ENCODE data around the gene ATRNL1. TPM values are rescaled to one million over a fixed set of nuclear protein-coding genes. Genes with fewer than 3 reads are reported as not detected.
A peak's percentile ranks its signal among the peaks of the same experiment; 100 is the strongest.
"Not testable (repeated sequence)": the region's sequence is repeated elsewhere in the genome, so short reads cannot be mapped to it uniquely, and the experiment has no call there.

ATRNL1 gene
- total RNA-seq, 1 experiment from 2014 or later: 6.8 TPM

DNA sequence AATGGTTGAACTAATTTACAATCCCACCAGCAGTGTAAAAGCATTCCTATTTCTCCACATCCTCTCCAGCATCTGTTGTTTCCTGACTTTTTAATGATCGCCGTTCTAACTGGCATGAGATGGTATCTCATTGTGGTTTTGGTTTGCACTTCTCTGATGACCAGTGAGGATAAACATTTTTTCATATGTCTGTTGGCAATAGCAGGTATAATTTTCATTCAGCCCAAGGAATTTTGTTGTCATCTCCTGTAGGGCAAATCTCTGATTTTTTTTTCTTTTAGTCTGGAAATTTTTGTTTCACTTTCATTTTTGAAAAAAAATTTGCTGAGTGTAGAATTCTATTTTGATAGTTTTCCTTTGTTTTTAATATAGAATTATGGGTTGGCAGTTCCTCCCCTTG lies 114.1 kb downstream of the ATRNL1 start:
- not testable (repeated sequence) for DNase-seq (ENCODE audit: extremely low read depth, low read depth)

DNA sequence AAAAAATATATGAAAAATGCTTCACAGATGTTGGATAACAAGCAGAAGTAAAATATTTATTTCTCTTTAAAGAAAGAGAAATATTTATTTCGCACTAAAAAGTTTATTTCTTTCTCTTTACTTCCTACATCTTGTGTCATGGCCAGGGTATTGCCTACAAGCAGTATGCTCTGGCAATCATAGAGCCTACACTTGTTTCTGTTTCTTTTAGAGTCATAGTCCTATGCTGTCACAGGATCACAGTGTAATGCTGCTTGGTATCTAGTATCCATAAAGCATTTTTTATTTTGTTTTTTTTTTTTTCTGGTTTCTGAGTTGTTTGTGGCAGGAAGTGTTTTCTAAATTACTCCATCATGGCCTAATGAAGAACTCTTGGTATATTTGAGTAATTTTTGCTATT lies 116.0 kb downstream of the ATRNL1 start:
- DNase-seq (ENCODE audit: extremely low read depth, low read depth): no peak

DNA sequence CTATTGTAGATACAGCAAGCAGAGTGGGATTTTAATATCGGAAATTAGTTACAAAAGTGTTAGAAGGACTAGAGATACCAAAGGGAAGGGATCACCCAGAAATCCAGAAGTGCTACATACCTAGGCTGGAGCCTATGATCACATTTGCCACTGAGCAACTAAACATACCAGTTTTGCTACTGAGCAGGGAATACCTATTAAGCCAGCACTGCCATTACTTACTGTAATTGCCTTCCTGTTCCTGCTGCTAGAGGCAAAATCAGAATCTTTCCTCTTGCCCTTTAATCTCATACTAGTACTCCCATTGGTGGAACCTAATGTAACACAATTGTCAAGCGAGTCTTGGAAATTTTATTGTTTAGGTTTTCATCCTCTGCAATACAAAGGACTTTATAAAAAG lies 121.7 kb downstream of the ATRNL1 start:
- DNase-seq (ENCODE audit: extremely low read depth, low read depth): no peak

DNA sequence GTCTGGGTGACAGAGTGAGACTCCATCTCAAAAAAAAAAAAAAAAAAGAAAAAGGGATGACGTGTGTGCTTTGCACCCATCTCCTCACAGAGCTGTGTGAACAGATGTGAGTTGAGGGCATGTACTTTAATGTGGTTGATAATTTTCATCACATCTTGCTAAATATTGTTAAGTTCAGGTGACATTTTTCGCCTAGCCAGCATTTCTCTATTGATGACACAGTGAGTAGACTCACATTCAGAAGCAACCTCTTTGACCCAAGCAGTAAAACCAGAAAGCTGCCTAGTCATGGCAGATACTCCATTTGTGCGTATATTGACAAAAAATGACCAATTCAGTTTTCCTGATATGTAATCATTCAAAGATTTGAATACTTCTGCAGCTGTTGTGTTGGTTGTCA lies 126.0 kb downstream of the ATRNL1 start:
- no peak for DNase-seq (ENCODE audit: extremely low read depth, low read depth)

DNA sequence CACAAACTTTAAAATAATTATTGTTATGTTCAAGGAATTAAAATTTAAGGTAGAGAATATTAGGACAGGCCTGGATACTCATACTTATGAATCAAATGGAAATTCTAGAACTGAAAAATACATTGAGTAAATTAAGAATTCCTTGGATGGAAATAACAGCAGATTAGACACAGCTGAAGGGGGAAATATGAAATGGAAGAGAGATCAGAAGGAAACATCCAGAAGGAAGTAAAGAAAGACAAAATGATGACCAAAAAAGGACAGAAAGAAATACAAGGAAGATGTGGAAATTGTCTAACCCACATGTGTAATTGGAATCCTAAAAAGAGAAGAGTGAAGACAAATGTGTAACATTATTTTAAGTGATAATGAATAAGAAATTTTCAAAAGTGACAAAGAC lies 128.9 kb downstream of the ATRNL1 start:
- no peak for DNase-seq (ENCODE audit: extremely low read depth, low read depth)

DNA sequence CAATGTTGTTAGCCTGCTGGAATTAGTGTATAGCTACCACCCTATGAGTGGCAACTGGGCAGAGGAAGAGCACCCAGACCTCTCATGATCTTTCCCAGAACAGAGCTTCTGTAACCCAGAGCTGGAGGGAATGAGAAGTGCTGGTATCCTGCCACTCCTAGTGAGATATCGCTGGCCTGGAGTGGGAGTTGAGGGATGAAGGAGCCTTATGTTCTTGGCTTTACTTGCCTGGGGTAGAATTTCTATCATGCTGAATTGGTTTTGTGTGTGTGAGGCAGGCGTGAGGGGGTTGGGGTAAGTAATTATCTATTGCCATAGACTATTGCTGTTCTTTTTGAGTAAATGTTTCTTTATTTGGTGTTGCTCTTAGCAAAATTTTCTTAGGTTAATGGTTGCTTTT lies 146.6 kb downstream of the ATRNL1 start:
- DNase-seq (ENCODE audit: extremely low read depth, low read depth): no peak

DNA sequence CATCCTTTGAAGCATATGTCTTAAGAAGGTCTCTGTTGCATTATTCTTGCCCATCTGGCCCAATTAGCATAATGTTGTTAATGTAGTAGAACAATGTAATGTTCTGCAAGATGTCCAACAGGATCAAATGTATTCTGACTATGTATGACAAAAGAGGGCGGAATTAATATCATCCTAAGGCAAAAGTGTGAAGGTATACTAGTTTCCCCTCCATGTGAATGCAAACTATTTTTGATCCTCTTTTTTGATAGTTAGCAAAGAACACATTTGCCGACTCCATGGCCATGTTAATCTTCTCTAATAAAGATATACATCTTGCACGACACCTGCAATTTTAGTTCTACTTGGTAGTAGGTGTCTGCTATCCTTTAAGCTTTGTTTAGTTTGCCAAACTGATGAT lies 157.6 kb downstream of the ATRNL1 start:
- no peak for DNase-seq (ENCODE audit: extremely low read depth, low read depth)

DNA sequence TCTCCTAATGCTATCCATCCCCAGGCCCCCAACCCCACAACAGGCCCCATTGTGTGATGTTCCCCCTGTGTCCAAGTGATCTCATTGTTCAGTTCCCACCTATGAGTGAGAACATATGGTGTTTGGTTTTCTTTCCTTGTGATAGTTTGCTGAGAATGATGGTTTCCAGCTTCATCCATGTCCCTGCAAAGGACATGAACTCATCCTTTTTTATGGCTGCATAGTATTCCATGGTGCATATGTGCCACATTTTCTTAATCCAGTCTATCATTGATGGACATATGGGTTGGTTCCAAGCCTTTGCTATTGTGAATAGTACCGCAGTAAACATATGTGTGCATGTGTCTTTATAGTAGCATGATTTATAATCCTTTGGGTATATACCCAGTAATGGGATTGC lies 160.6 kb downstream of the ATRNL1 start:
- DNase-seq (ENCODE audit: extremely low read depth, low read depth): not testable (repeated sequence)

DNA sequence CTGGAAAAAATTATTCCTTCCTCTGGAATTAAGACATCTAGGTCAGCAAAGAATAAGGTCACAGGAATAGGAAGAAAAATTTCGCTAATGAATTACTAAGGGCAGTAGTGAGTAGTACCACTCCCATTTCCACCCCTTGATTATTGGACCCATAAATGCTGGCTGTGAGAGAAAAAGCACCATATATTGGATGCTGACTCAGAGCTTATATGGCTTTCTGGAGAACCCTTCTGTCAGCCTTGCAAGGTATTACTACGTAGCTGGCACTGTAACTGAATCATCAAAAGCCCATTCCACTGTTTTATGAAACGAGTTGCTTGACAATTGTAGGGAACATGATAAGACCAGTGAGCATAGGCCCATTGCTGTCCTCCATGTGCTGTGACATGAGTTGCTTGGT lies 179.3 kb downstream of the ATRNL1 start:
- no peak for DNase-seq (ENCODE audit: extremely low read depth, low read depth)

DNA sequence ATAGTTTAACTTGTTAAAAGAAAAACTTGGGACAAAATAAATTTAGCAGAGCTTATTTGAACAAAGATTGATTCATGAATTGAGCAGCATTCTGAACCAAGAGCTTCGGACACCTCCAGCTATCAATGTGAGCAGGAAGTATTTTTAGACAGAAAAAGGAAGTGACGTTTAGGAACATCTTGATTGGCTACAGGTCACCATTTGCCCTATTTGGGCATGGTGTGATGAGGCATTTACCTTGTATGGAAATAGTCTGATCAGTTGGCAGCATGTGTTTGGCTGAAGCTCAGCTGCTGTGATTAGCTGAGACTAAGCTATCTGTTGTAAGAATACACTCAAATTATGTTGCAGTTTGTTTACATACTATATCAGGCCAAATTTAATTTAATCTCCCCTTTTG lies 185.1 kb downstream of the ATRNL1 start:
- DNase-seq (ENCODE audit: extremely low read depth, low read depth): no peak

DNA sequence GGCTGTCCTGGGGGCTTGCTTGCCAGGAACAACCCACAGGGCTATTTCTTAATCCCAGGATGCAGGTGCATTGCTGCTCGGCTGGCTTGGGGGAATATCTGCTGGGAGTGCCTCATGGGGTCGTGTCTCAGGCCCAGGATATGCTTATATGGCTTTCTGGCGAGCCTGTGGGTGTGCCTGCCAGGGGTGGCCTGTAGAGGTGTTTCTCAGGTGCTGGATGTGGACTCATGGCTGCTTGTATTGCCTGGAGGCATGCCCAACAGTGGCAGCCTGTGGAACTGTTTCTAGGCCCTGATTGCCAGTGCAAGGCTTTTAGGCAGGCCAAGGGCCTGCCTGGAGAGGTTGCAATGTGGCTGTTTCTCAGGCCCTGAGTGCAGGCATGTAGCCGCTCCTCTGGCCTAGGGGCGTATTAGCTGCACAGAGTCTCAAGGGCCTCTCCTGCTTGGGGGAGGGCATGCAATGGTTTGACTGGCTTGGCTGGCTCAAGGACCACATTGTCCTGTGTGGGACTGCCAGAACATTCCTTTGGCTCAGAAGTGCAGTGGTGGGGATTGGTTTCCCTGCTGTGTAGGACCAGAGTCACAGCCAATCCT lies 202.1 kb downstream of the ATRNL1 start:
- no peak for DNase-seq (ENCODE audit: extremely low read depth, low read depth)

DNA sequence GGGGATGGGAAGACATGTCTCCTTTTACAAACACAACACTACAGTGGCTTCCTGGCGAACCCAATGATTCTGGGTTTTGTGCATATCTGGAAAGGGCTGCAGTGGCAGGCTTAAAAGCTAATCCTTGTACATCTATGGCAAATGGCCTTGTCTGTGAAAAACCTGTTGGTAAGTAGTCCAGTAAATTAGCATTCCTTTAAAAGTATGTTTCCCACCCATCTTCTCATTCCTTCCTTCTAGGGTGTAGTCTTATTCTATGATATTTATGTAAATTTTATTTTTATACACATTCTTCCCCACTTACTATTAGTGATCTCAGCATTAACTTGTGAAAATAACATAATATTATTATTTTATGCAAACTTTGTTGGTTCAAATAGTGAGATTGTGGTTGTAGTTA lies 206.9 kb downstream of the ATRNL1 start:
- no peak for DNase-seq (ENCODE audit: extremely low read depth, low read depth)

DNA sequence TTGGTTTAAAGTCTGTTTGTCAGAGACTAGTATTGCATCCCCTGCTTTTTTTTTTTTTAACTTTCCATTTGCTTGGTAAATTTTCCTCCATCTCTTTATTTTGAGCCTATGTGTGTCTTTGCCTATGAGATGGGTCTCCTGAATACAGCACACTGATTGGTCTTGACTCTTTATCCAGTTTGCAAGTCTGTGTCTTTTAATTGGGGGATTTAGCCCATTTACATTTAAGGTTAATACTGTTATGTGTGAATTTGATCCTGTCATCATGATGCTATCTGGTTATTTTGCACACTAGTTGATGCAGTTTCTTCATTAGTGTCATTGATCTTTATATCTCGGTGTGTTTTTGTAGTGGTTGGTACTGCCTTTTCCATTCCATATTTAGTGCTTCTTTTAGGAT lies 226.5 kb downstream of the ATRNL1 start:
- DNase-seq (ENCODE audit: extremely low read depth, low read depth): not testable (repeated sequence)

DNA sequence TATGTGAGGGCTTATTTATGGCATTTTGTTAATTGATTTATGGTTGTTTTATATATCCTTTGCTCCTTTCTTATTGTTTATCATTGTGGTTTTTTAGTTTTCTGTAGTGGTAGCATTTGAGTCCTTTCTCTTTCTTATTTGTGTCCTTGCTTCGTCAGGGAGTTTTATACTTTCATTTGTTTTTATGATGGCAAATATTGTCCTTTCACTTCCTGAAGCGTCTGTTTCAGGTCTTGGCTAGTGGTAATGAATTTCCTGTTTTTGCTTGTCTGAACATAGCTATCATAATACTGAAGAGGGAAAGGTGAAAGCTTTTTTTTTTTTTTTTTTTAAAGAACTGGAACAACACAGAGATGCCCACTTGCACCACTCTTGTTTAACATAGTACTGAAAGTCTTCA lies 228.2 kb downstream of the ATRNL1 start:
- DNase-seq (ENCODE audit: extremely low read depth, low read depth): no peak

DNA sequence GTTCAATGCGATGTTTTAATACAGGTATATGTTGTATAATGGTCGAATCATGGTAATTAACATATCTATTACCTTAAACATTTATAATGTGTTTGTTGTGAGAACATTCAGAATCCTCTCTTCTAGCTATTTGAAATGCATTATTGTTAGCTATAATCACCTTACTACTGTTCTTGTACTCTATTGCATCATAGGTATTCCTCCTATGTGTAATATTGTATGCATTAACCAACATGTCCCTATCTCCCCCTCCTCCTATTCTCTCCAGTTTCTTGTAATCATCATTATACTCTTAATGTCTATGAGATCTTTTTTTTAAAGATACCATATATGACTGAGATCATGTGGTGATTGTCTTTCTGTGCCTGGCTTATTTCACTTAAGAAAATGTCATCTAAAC lies 235.2 kb downstream of the ATRNL1 start:
- no peak for DNase-seq (ENCODE audit: extremely low read depth, low read depth)

DNA sequence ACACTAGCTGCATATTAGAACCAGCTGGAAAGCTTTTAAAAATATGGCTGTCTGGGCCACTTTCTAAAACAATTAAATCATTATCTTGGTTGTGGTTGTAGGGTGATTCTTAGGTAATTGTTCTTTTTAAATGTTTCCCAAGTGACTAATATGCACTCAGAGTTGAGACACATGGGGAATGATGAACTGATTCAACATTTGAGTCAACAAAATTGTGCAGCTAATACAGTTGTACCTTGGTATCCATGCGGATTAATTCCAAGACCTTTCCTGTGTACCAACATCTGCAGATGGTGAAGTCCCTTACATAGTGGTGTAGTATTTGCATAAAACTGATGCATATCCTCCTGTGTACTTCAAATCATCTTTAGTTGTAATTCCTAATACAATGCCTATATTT lies 242.2 kb downstream of the ATRNL1 start:
- no peak for DNase-seq (ENCODE audit: extremely low read depth, low read depth)

DNA sequence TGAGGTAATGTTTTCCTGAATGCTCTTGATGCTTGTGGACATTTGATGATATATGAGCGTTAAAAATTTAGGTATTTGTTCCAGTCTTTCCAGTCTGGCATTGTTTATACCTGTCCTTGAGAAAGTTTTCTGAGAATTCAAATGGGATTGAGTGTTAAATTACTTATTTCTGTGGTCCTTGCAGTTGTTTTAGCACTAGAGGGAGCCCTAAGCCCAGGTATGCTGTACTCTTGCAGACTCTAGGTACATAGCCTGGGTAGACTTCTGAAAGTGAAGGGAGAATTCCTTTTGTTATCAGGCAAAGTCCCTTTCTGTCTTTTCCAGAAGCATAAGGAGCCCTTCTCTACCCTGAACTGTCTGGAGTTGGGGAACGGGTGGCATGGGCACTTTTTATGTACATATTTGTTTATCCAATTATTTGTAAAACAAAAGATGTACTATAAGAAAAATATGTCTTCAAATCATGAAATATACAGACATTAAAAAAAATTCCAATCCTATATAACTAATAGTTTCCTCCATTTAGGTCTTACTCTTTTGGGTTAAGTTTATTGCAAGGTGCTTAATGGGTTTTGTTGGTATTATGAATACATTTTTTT lies 262.1 kb downstream of the ATRNL1 start:
- DNase-seq (ENCODE audit: extremely low read depth, low read depth): peak; percentile 71

DNA sequence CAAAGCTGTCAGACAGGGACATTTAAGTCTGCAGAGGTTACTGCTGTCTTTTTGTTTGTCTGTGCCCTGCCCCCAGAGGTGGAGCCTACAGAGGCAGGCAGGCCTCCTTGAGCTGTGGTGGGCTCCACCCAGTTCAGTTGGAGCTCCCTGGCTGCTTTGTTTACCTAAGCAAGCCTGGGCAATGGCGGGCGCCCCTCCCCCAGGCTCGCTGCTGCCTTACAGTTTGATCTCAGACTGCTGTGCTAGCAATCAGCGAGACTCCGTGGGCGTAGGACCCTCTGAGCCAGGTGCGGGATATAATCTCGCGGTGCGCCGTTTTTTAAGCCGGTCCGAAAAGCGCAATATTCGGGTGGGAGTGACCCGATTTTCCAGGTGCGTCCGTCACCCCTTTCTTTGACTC lies 274.8 kb downstream of the ATRNL1 start:
- not testable (repeated sequence) for DNase-seq (ENCODE audit: extremely low read depth, low read depth)

DNA sequence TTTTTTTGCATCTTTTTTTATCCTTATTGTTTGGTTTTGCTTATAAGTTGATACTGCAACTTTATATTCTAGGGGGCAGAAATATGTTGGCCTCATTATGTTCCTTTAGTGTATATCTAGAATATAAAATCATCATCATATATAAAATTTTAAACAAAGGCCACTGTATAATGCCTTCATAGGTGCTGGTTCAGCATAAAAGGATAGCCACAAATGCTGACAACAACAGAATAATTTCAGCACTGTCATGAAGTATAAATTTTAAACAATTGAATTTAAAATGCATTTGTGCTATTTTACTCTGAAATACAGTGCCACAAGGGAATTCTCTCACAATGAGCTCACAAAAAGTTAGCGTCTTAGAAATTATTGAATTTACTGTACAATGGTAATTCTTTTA lies 285.9 kb downstream of the ATRNL1 start:
- no peak for DNase-seq (ENCODE audit: extremely low read depth, low read depth)

DNA sequence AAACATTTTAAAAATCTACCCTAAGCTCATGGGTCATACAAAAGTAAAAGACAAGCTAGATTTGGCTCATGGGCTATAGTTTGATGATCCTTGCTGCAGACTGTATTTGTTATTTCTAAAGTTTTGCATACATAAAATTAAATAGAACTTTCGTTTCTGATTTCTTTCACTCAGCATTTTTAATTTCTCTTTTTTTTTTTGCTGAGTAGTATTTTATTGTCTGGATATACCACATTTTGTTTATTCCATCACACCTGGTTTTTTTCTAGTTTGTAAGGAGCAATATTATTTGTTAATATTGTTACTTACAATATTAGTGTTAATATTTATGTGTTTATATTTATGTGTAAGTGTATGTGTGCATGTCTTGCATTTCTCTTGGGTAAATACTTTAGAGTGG lies 291.5 kb downstream of the ATRNL1 start:
- DNase-seq (ENCODE audit: extremely low read depth, low read depth): no peak

DNA sequence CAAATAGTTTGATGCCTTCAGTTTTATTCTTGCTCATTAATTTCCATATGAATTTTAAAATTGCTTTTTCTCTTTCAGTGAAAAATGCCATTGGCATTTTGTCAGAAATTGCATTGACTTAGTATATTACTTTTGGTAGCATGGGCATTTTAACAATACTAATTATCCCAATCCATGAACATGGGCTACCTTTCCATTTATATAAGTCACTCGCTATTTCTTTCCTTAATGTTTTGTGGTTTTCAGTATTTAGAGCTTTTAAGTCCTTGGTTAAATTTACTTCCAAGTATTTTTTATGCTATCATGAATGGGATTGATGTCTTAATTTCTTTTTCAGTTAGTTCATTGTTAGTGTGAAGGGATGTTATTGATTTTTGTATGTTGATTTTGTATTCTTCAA lies 297.4 kb downstream of the ATRNL1 start:
- no peak for DNase-seq (ENCODE audit: extremely low read depth, low read depth)

DNA sequence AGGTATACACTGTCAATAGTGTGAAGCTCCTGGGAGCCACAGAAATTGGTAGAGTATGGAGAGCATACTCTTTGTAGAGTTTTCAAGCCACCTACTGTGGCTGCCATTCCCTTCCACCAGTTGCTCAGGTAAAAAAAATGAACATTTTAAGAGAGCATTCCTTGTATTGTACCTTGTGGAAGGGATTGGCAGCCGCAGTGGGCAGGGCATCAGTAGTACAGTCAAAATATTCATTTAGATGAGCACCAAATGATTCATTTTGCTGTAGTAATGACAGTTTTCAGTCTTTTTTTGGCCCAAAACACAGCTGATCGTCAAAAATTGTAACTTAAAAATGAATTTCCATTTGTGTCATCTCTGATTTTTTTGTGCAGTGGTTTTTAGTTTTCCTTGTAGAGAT lies 304.9 kb downstream of the ATRNL1 start:
- DNase-seq (ENCODE audit: extremely low read depth, low read depth): no peak

DNA sequence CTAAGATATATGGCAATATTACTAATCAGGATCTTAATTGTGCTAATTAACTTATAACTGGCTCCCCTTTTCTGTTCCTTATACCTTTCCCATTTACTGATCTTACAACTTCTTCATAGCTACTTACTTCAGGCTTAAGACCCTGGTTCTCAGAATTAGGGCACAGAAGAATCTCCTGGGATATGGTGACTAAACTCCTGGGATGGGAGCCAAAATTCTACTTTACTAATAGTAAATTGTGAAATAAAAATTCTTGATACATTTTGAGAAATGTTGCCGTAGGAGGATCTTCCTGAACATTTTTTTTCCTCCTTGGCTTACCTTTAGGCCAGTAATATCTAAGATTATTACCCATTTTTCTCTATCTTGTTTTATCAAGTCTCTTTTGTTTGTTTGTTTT lies 309.5 kb downstream of the ATRNL1 start:
- DNase-seq (ENCODE audit: extremely low read depth, low read depth): no peak

Measured in NCI-H460 (cell line).